ENCODE results near the gene GPR35. TPM values are rescaled to one million over a fixed set of nuclear protein-coding genes. Genes with fewer than 3 reads are reported as not detected.

Gene GPR35
- total and polyA plus RNA-seq, 10 of the 15 experiments (the other 5 are each of a cell fraction or from before 2014, with no cell fraction given): 0.14 to 1.6 (median 0.75) TPM; not detected in 3

DNA sequence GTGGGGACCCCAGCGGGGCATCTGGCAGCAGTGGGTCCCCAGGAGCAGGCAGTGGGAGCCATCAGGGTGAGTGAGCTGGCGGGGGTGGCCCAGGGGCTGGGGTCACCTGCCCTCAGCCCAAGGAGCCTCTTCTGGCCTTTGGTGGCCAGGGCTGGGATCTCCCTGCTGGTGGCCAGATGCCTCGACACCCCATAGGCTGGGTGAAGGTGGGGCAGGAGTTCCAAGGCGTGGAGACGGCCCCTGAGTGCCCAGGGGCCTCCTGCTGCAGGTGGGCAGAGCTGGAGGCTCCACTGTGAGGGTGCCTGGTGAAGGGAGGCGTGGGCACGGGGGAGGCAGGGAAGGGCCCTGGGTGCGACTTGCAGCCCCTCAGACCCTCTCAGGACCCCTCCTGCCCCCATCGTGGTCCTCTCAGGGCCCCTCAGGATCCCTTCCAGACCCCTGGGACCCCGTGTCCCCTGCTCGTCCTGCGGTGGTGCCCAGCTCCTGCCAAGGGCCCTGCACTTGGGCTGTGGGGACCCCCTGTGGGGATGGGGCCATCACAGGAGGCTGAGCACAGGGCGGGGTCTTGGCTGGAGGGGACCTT lies 5.0 kb upstream of the GPR35 start (continued):
- TF ChIP-seq JUND (IDR thresholded peaks at IDR 0.05; ENCODE audit: low read depth, low read length): no peak
- TF ChIP-seq MEF2A (IDR thresholded peaks at IDR 0.05; ENCODE audit: insufficient read depth, low read depth, low read length): no peak
- TF ChIP-seq, protein P1, sequence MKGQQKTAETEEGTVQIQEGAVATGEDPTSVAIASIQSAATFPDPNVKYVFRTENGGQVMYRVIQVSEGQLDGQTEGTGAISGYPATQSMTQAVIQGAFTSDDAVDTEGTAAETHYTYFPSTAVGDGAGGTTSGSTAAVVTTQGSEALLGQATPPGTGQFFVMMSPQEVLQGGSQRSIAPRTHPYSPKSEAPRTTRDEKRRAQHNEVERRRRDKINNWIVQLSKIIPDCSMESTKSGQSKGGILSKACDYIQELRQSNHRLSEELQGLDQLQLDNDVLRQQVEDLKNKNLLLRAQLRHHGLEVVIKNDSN (IDR thresholded peaks at IDR 0.05; ENCODE audit: borderline replicate concordance, extremely low read length, insufficient read depth, low read depth, low read length): no peak
- TF ChIP-seq, protein P2, sequence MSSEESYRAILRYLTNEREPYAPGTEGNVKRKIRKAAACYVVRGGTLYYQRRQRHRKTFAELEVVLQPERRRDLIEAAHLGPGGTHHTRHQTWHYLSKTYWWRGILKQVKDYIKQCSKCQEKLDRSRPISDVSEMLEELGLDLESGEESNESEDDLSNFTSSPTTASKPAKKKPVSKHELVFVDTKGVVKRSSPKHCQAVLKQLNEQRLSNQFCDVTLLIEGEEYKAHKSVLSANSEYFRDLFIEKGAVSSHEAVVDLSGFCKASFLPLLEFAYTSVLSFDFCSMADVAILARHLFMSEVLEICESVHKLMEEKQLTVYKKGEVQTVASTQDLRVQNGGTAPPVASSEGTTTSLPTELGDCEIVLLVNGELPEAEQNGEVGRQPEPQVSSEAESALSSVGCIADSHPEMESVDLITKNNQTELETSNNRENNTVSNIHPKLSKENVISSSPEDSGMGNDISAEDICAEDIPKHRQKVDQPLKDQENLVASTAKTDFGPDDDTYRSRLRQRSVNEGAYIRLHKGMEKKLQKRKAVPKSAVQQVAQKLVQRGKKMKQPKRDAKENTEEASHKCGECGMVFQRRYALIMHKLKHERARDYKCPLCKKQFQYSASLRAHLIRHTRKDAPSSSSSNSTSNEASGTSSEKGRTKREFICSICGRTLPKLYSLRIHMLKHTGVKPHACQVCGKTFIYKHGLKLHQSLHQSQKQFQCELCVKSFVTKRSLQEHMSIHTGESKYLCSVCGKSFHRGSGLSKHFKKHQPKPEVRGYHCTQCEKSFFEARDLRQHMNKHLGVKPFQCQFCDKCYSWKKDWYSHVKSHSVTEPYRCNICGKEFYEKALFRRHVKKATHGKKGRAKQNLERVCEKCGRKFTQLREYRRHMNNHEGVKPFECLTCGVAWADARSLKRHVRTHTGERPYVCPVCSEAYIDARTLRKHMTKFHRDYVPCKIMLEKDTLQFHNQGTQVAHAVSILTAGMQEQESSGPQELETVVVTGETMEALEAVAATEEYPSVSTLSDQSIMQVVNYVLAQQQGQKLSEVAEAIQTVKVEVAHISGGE (CRISPR knock-in tag; IDR thresholded peaks at IDR 0.05): no peak

DNA sequence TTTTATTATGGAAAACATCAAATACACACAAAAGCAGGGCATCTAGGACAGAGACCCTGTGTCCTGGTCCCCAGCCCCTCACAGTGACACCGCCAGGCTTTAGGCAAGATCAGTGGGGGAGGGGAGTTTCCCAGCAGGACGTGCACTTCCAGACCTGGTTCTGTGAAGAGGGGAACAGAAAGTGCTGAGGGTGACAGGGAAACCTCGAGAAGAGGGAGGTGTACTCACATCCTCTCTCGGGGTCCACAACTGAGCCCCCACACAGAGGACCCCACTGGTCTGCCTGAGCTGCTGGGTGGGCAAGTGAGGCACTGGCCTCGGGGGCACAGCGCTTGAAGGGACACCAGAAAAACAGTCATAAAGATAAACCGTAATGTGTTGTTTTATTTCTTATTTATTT lies 4.4 kb upstream of the GPR35 start:
- Histone ChIP-seq H3K4me3 (no peak overlapping the region), H4K20me1 (ENCODE audit: control insufficient read depth, insufficient read depth) (no peaks in the 10 kb centered on the region), H3K9me3 (replicated peaks; ENCODE audit: control insufficient read depth, insufficient read depth, low read length) (peaks cover 12% of the 10 kb centered on the region), H3K79me2 (ENCODE audit: control insufficient read depth, insufficient read depth, low read length) (no peaks in the 10 kb centered on the region), H3K27me3 (replicated peaks in 1 of 2; ENCODE audit: control insufficient read depth in 2 of 2, insufficient read depth in 2 of 2, low read length in 1 of 2) (no peaks in the 10 kb centered on the region), H3K36me3 (ENCODE audit: control insufficient read depth in 2 of 2, insufficient read depth in 2 of 2, low read length in 1 of 2) (no peaks in the 10 kb centered on the region), H3K9ac (ENCODE audit: control insufficient read depth, insufficient read depth, low read length) (peak overlapping the region; percentile 44; the same call in 1 of the 2 replicates), H2AFZ (ENCODE audit: control insufficient read depth, low read depth, low read length) (no peak overlapping the region), H3K27ac (ENCODE audit: control insufficient read depth, insufficient read depth) (peak overlapping the region; percentile 65), H3K4me1 (ENCODE audit: control insufficient read depth, insufficient read depth, low read length) (peaks cover 43% of the 10 kb centered on the region), H3K4me2 (ENCODE audit: control insufficient read depth, insufficient read depth) (peak overlapping the region; percentile 82)
- SMC1A ChIA-PET (ENCODE audit: uncharacterized antibody, unreplicated experiment): interaction anchor here (1.4 to 2.9 kb wide), 4 partner anchors 37 to 107 kb away, joined by 5 to 13 read pairs (median 6); no protein-coding TSS in a partner anchor
- FAIRE-seq (no peak), DNase-seq (ENCODE audit: low read depth, low spot score) (no peak), ATAC-seq (no peak; the same call in 2 of the 3 replicates)
- RAD21 ChIA-PET (ENCODE audit: unreplicated experiment): interaction anchor here (1.2 to 2.5 kb wide), 4 partner anchors 34 to 107 kb away, joined by 3 to 12 read pairs (median 6); partner anchors contain the start of gene CAPN10
- intact Hi-C loops (cut with micrococcal nuclease; ENCODE audit: unreplicated experiment) (loop anchor here (2.0 kb wide), 2 partner anchors 34 to 60 kb away; partner anchors contain the start of genes CAPN10 and DUSP28), in situ Hi-C loops (cut with MboI) (no loop called here)
- 50% methylated on average over 6 of the region's 7 CpGs for WGBS (ENCODE audit: insufficient coverage, insufficient replicate concordance, low lambda C conversion rate, missing lambda C conversion rate)
- POLR2A ChIA-PET: no interaction called here
- CTCF ChIA-PET: interaction anchor here (0.8 to 3.1 kb wide), 3 partner anchors 55 to 107 kb away, joined by 3 to 17 read pairs (median 12); partner anchors contain the start of gene DUSP28
- BruUV-seq (replicated peaks): no TSS peak
- TF ChIP-seq, protein P3, sequence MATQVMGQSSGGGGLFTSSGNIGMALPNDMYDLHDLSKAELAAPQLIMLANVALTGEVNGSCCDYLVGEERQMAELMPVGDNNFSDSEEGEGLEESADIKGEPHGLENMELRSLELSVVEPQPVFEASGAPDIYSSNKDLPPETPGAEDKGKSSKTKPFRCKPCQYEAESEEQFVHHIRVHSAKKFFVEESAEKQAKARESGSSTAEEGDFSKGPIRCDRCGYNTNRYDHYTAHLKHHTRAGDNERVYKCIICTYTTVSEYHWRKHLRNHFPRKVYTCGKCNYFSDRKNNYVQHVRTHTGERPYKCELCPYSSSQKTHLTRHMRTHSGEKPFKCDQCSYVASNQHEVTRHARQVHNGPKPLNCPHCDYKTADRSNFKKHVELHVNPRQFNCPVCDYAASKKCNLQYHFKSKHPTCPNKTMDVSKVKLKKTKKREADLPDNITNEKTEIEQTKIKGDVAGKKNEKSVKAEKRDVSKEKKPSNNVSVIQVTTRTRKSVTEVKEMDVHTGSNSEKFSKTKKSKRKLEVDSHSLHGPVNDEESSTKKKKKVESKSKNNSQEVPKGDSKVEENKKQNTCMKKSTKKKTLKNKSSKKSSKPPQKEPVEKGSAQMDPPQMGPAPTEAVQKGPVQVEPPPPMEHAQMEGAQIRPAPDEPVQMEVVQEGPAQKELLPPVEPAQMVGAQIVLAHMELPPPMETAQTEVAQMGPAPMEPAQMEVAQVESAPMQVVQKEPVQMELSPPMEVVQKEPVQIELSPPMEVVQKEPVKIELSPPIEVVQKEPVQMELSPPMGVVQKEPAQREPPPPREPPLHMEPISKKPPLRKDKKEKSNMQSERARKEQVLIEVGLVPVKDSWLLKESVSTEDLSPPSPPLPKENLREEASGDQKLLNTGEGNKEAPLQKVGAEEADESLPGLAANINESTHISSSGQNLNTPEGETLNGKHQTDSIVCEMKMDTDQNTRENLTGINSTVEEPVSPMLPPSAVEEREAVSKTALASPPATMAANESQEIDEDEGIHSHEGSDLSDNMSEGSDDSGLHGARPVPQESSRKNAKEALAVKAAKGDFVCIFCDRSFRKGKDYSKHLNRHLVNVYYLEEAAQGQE (IDR thresholded peaks at IDR 0.05; ENCODE audit: low read depth, low read length): no peak
- TF ChIP-seq CHD2 (IDR thresholded peaks at IDR 0.05; ENCODE audit: borderline replicate concordance, low read depth, low read length): 0 out of 2 replicates have a peak, but pooled peaks have one; percentile 33
- TF ChIP-seq SPI1 (IDR thresholded peaks at IDR 0.05; ENCODE audit: borderline replicate concordance, insufficient read depth, low read depth, low read length): peak; percentile 88
- peak; percentile 6 for TF ChIP-seq MEF2B (IDR thresholded peaks at IDR 0.05; ENCODE audit: partially characterized antibody, poor library complexity, severe bottlenecking)
- TF ChIP-seq RUNX3 (IDR thresholded peaks at IDR 0.05; ENCODE audit: low read length): 0 out of 2 replicates have a peak, but pooled peaks have one; percentile 30
- TF ChIP-seq, protein P4, sequence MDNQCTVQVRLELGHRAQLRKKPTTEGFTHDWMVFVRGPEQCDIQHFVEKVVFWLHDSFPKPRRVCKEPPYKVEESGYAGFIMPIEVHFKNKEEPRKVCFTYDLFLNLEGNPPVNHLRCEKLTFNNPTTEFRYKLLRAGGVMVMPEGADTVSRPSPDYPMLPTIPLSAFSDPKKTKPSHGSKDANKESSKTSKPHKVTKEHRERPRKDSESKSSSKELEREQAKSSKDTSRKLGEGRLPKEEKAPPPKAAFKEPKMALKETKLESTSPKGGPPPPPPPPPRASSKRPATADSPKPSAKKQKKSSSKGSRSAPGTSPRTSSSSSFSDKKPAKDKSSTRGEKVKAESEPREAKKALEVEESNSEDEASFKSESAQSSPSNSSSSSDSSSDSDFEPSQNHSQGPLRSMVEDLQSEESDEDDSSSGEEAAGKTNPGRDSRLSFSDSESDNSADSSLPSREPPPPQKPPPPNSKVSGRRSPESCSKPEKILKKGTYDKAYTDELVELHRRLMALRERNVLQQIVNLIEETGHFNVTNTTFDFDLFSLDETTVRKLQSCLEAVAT (IDR thresholded peaks at IDR 0.05): 0 out of 2 replicates have a peak, but pooled peaks have one; percentile 11

Data from GM12878 (cell line).